SK-N-MC (cell line): Measurements from ENCODE around the gene MRC2.

Experiments
- EZH2 ChIP-seq: fragments of 200-600 bp; sonication (generic); IDR thresholded peaks from one replicate; pipeline ENCODE4 v1.6.1; 2017; ENCODE audit warnings: antibody characterized with exemption
- POLR2AphosphoS5 ChIP-seq: IDR thresholded peaks from 2 replicates; pipeline ENCODE4 v1.6.1; 2012; ENCODE audit warnings: mild to moderate bottlenecking, low read depth, low read length, borderline replicate concordance

DNA sequence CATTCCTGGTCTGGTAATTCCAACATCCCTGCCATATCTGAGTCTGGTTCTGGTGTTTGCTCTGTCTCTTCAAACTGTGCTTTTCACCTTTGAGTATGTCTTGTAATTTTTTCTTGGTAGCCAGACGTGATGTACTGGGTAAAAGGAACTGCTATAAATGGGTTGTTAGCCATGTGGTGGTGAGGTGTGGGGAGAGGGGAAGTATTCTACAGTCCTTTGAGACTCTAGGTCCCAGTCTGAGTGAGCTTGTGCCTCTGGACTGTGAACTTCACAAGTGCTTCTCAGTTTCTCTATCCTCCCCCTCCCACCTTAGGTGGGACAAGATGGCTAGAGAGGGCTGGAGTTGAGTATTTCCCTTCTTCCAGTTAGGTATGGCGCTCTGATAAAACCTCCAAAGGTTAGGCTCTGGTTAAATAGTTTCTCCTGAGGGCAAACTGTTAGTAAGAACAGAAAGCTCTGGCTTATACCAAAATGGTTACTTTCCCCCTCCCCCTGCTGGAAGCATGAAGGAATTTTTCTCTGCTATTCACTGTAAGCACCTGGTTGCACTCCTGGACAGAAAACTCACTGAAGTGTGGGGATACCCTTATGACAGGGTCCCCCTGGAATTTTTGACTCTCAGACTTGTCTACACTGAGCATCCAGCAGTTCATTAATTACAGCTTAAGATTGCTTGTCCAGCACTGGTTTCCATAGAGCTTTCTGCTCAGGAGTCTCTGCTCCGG lies 92.8 kb downstream of the MRC2 start:
- no peak for TF ChIP-seq EZH2
- TF ChIP-seq POLR2AphosphoS5: no peak
